ENCODE data around the gene DMC1.
A peak's percentile ranks its signal among the peaks of the same experiment; 100 is the strongest.

The DMC1 gene

DNA sequence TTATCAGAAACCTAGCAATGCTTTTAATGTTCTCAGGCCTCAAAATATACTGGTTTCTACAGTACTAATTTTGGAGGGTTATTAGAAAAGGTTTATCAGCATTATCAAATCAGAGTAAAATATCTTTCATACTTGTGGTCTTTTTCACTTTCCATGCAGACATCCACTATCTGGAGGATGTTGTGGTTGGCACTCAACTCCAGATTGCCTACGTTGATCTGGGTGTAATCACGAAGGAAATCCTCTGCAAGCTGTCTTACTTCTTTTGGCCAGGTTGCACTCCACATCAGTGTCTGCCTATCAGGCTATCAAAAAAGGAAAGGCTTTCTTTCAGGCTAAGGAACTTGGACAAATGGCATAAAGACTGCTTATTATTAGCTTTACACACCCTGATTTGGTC is 75.5 kb downstream of the DMC1 start:
- peaks cover 100% of the 10 kb centered on the region for H3K36me3 ChIP-seq
- H3K27ac ChIP-seq = no peak overlapping the region

DNA sequence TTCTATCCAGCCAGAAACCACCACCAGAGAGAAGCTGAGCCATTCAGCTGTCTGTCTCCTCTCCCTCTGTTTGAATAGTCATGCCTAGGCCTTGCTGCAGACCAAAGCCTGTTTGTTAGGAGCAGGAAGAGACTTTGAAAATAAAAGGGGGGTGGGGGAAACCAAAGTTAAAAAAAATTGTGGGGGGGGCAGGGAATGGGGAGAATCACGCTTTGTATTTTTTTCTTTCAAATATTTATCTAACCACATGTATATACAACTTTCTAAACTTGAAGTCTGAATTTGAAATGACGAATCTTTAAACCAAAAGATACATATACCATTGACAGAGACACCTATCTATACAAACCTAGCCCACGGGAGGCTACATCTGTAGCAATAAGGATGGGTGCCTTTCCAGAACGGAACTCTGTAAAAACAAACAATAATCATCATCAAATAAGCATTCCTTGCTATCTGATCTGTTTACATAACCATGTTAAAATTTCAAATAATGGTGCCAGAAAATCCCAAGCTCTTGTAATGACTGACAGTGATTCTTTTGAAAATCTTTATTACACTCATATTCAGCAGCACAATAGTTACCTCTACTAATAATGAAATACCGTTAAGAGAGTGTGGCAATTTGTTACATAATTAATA is 78.2 kb downstream of the DMC1 start:
- Histone ChIP-seq H3K27me3 (no peaks in the 10 kb centered on the region), H3K9me3 (peaks cover 12% of the 10 kb centered on the region), H3K4me3 (ENCODE audit: low read depth in 1 of 2, low read length in 1 of 2) (no peak overlapping the region), H3K27ac (peak overlapping the region; percentile 53), H3K4me1 (ENCODE audit: control insufficient read depth in 1 of 2, insufficient read depth in 1 of 2, low read depth in 1 of 2, low read length in 1 of 2) (peaks cover 0 to 4% of the 10 kb centered on the region in 2 experiments), H3K36me3 (peaks cover 100% of the 10 kb centered on the region)
- TF ChIP-seq, protein P1, sequence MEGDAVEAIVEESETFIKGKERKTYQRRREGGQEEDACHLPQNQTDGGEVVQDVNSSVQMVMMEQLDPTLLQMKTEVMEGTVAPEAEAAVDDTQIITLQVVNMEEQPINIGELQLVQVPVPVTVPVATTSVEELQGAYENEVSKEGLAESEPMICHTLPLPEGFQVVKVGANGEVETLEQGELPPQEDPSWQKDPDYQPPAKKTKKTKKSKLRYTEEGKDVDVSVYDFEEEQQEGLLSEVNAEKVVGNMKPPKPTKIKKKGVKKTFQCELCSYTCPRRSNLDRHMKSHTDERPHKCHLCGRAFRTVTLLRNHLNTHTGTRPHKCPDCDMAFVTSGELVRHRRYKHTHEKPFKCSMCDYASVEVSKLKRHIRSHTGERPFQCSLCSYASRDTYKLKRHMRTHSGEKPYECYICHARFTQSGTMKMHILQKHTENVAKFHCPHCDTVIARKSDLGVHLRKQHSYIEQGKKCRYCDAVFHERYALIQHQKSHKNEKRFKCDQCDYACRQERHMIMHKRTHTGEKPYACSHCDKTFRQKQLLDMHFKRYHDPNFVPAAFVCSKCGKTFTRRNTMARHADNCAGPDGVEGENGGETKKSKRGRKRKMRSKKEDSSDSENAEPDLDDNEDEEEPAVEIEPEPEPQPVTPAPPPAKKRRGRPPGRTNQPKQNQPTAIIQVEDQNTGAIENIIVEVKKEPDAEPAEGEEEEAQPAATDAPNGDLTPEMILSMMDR (IDR thresholded peaks at IDR 0.05) = no peak

More for the DNA sequence above, 75.5 kb downstream of the DMC1 start:
- H3K4me1 ChIP-seq (ENCODE audit: control insufficient read depth in 1 of 2, insufficient read depth in 1 of 2, low read depth in 1 of 2, low read length in 1 of 2) = peaks cover 0 to 4% of the 10 kb centered on the region in 2 experiments
- H3K9me3 ChIP-seq = peaks cover 12% of the 10 kb centered on the region
- no peak overlapping the region for H3K4me3 ChIP-seq (ENCODE audit: low read depth in 1 of 2, low read length in 1 of 2)
- TF ChIP-seq, protein P1 (IDR thresholded peaks at IDR 0.05) = no peak
- H3K27me3 ChIP-seq = no peaks in the 10 kb centered on the region

DNA sequence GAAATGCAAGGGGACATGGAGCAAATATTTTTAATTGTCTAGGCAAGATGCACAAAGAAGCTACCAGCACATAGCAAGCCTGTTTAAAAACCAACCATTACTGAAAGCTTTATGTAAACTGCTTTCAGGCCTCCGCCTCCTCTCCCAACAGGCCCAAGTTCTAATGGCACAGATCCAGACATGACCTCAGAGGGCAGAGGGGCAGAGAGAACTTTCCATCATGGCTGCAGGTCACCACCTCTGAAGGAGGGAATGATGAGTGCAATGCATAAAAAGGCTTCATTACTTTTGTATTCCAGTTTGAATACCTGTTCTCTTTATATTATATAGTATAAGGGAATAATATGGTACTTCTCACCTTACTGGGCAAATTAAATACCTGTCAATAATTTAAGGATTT is 79.1 kb downstream of the DMC1 start:
- TF ChIP-seq, protein P1 (IDR thresholded peaks at IDR 0.05) = no peak
- Histone ChIP-seq H3K4me1 (ENCODE audit: control insufficient read depth in 1 of 2, insufficient read depth in 1 of 2, low read depth in 1 of 2, low read length in 1 of 2) (peaks cover 0 to 4% of the 10 kb centered on the region in 2 experiments), H3K27me3 (no peaks in the 10 kb centered on the region)

DNA sequence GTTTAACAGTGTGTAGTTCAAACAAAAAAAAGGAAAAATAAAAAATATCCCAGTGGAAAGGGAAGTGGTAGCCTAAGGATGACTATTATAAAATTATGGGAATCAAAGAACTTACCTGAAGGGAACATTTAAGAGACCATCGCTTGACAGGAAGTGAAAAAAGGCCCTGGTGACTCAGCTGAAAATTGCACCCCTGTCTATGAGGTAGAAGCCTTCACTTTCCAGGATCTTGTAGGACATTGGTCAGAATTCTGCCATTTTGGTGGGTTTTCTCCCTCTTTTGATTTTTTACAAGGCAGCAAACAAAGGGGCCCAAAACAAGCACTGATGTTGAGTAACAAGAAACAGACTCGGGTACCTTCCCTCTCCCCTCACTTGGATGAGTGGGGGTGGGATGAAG is 79.5 kb downstream of the DMC1 start:
- Histone ChIP-seq H3K4me3 (ENCODE audit: low read depth in 1 of 2, low read length in 1 of 2) (no peak overlapping the region), H3K4me1 (ENCODE audit: control insufficient read depth in 1 of 2, insufficient read depth in 1 of 2, low read depth in 1 of 2, low read length in 1 of 2) (peaks cover 0 to 4% of the 10 kb centered on the region in 2 experiments), H3K27ac (peak overlapping the region; percentile 53), H3K9me3 (peaks cover 12% of the 10 kb centered on the region), H3K27me3 (no peaks in the 10 kb centered on the region), H3K36me3 (peaks cover 100% of the 10 kb centered on the region)
- TF ChIP-seq, protein P1 (IDR thresholded peaks at IDR 0.05) = no peak

More for the DNA sequence above, 79.1 kb downstream of the DMC1 start:
- H3K36me3 ChIP-seq = peaks cover 100% of the 10 kb centered on the region
- H3K27ac ChIP-seq = peak overlapping the region; percentile 53
- no peak overlapping the region for H3K4me3 ChIP-seq (ENCODE audit: low read depth in 1 of 2, low read length in 1 of 2)
- H3K9me3 ChIP-seq = peaks cover 12% of the 10 kb centered on the region

DNA sequence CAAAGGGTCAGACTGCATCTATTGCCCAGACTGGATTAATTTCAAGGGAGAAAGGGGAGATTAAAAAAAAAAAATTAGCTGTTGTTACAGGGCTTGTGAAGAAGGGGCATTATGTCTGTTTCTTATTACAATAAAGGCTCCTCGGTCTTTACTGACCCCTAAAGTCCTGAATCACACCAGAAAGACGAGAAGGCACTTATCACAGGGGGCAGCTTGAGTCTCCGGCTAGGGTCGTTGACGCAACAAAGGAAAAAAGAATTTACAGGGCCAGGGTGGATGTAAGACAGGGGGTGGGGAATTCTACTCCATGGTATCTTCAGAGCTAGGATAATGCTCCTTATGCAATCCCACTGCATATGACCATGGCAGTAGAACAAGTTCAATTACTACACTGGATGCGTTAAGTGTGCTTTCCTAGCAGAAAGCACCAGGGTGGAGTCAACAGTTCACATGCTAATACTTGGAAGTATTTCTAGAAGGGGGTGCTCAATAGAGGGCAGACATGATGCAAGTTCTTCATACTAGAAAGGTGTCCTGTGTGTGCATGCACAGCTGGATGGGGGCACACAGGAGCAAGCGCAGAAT is 80.3 kb downstream of the DMC1 start:
- Histone ChIP-seq H3K36me3 (peaks cover 100% of the 10 kb centered on the region), H3K27ac (peak overlapping the region; percentile 53)

More for the DNA sequence above, 80.3 kb downstream of the DMC1 start:
- Histone ChIP-seq H3K4me3 (ENCODE audit: low read depth in 1 of 2, low read length in 1 of 2) (no peak overlapping the region), H3K9me3 (peaks cover 12% of the 10 kb centered on the region), H3K27me3 (no peaks in the 10 kb centered on the region), H3K4me1 (ENCODE audit: control insufficient read depth in 1 of 2, insufficient read depth in 1 of 2, low read depth in 1 of 2, low read length in 1 of 2) (peaks cover 0 to 4% of the 10 kb centered on the region in 2 experiments)
- TF ChIP-seq, protein P1 (IDR thresholded peaks at IDR 0.05) = no peak

Measured in neutrophil (primary cell).